Tibial nerve (tissue), 4 donors: ENCODE results near the gene HIF1A. TPM values are rescaled to one million over a fixed set of nuclear protein-coding genes. Genes with fewer than 3 reads are reported as not detected.

ENCODE experiments used
- DNase-seq, 2 donors: peaks; one replicate each; pipeline ENCODE4 v3.0.0-alpha.2; 2019; ENCODE audit warnings: low spot score in 2 of 2
- H3K27ac ChIP-seq, 4 donors: fragments of 200-600 bp; sonication (generic) in 3 of 4; one replicate each; pipeline ENCODE4 v1.5.1; 2017 to 2019; ENCODE audit warnings: mild to moderate bottlenecking in 1 of 4
- H3K27me3 ChIP-seq, 2 donors: fragments of 200-600 bp; sonication (generic) in 1 of 2; one replicate each; pipeline versions ENCODE4 v1.5.1 to v1.6.0; 2017 to 2019
- H3K36me3 ChIP-seq, 3 donors: fragments of 200-600 bp; sonication (generic); one replicate each; pipeline ENCODE4 v1.5.1; 2018 to 2019
- H3K4me1 ChIP-seq, 4 donors: fragments of 200-600 bp; sonication (generic) in 3 of 4; one replicate each; pipeline ENCODE4 v1.5.1; 2017 to 2019
- H3K4me3 ChIP-seq, 4 donors: fragments of 200-600 bp; sonication (generic) in 3 of 4; one replicate each; pipeline ENCODE4 v1.5.1; 2017 to 2019; ENCODE audit warnings: mild to moderate bottlenecking in 1 of 4, moderate library complexity in 1 of 4
- H3K9me3 ChIP-seq, 4 donors: fragments of 200-600 bp; sonication (generic) in 3 of 4; one replicate each; pipeline ENCODE4 v1.5.1; 2017 to 2019
- EP300 ChIP-seq, 2 donors: sonication (generic); formaldehyde crosslinking; IDR thresholded peaks; one replicate each; pipeline ENCODE4 v1.6.1; 2017; ENCODE audit warnings: antibody characterized with exemption in 2 of 2, mild to moderate bottlenecking in 1 of 2
- POLR2A ChIP-seq, 2 donors: fragments of 450-650 bp; IDR thresholded peaks; one replicate each; pipeline ENCODE4 v1.6.1; 2017; ENCODE audit warnings: antibody characterized with exemption in 2 of 2, mild to moderate bottlenecking in 2 of 2, moderate library complexity in 2 of 2
- WGBS, 2 donors: methylation state at CpG; one replicate each; pipeline ENCODE4 v1.1.5; 2018; 5-methylcytosine and 5-hydroxymethylcytosine counted together
- total RNA-seq, 4 donors: library from RNA; depleted of rRNA; stranded (reverse); fragments of >200 nt; gene quantifications; one replicate each; pipeline ENCODE4 v1.1.0, GENCODE V29; 2016
- TF ChIP-seq, protein P1 (sequence below), 5 experiments: fragments of 200-600 bp in 3 of 5; fragments of 450-650 bp in 2 of 5; sonication (generic) in 3 of 5; IDR thresholded peaks; one replicate each; pipeline ENCODE4 v1.5.1; 2016 to 2019; ENCODE audit warnings: antibody characterized with exemption in 5 of 5, mild to moderate bottlenecking in 3 of 5, moderate library complexity in 2 of 5

HIF1A gene
- total RNA-seq, 4 donors from 2014 or later: 37.9 to 80.4 (median 59.4) TPM

DNA sequence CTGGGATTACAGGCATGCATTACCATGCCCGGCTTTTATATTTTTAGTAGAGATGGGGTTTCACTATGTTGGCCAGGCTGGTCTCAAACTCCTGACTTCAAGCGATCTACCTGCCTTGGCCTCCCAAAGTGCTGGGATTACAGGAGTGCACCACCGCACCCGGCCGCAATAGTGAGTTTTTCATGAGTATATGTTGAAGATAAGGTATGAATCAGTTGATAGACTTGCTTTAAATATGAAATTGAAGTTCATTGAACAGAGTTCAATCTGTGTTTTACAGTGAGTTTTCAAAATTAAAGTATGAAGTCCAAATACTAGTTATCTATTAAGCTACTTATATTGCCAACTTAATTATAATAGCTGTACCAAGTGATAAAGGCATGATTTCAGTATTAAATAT, 102.0 kb downstream of the HIF1A start:
- TF ChIP-seq POLR2A (IDR thresholded peaks at IDR 0.05) (no peak), EP300 (IDR thresholded peaks at IDR 0.05) (no peak)
- TF ChIP-seq, protein P1, sequence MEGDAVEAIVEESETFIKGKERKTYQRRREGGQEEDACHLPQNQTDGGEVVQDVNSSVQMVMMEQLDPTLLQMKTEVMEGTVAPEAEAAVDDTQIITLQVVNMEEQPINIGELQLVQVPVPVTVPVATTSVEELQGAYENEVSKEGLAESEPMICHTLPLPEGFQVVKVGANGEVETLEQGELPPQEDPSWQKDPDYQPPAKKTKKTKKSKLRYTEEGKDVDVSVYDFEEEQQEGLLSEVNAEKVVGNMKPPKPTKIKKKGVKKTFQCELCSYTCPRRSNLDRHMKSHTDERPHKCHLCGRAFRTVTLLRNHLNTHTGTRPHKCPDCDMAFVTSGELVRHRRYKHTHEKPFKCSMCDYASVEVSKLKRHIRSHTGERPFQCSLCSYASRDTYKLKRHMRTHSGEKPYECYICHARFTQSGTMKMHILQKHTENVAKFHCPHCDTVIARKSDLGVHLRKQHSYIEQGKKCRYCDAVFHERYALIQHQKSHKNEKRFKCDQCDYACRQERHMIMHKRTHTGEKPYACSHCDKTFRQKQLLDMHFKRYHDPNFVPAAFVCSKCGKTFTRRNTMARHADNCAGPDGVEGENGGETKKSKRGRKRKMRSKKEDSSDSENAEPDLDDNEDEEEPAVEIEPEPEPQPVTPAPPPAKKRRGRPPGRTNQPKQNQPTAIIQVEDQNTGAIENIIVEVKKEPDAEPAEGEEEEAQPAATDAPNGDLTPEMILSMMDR (IDR thresholded peaks at IDR 0.05): no peak
- whole genome bisulfite sequencing, 2 donors: 99 to 100% methylated on average over 5 of the region's 5 CpGs
- no peak for DNase-seq

More for the DNA sequence above, 102.0 kb downstream of the HIF1A start:
- H3K4me3 ChIP-seq: no peak overlapping the region
- H3K27ac ChIP-seq: no peak overlapping the region
- no peaks in the 10 kb centered on the region for H3K27me3 ChIP-seq
- H3K4me1 ChIP-seq: no peaks in the 10 kb centered on the region
- H3K9me3 ChIP-seq: no peaks in the 10 kb centered on the region
- H3K36me3 ChIP-seq: peaks cover 0 to 40% (median 0%) of the 10 kb centered on the region in 3 donors

Other genes with a start within 250 kb of the HIF1A start
- 10 to 100 TPM in 2 of 4 donors, 1 to 10 TPM in 2; 6.3 to 14.4 (median 10.2) TPM for gene SNAPC1, start 66.9 kb downstream of the HIF1A start, total RNA-seq
- gene SYT16, start 117.2 kb downstream of the HIF1A start, total RNA-seq: under 1 TPM in 1 of 4 donors, not detected in 3; under 0.01 TPM